ENCODE measurements around the gene RBL2. TPM values are rescaled to one million over a fixed set of nuclear protein-coding genes. Genes with fewer than 3 reads are reported as not detected.

Gene RBL2
- total and polyA plus RNA-seq, 2 of the 8 experiments (the other 6 are each of a cell fraction or from before 2014, with no cell fraction given): 13.9 to 22.1 TPM

GRCh38 chr16:53498984-53499383, 64.7 kb downstream of the RBL2 start:
- Histone ChIP-seq H3K18ac (ENCODE audit: extremely low read depth, low read length) (no peak overlapping the region), H3K23ac (ENCODE audit: insufficient read length) (no peak overlapping the region), H2AFZ (ENCODE audit: low read length) (no peak overlapping the region), H4K20me1 (replicated peaks in 1 of 2; ENCODE audit: control insufficient read depth in 1 of 2, insufficient read depth in 2 of 2, low read length in 2 of 2) (peaks cover 2 to 9% of the 10 kb centered on the region in 2 experiments), H3K56ac (replicated peaks; ENCODE audit: insufficient read length, low read depth, low read length) (no peak overlapping the region), H3K27me3 (replicated peaks in 1 of 4; ENCODE audit: control insufficient read depth in 3 of 4, extremely low read depth in 1 of 4, insufficient read depth in 3 of 4, low read length in 3 of 4) (no peaks in the 10 kb centered on the region), H2BK5ac (ENCODE audit: low read depth, low read length) (no peak overlapping the region), H3K14ac (ENCODE audit: insufficient read length) (no peak overlapping the region), H3K4me1 (replicated peaks in 1 of 4; ENCODE audit: control insufficient read depth in 3 of 4, insufficient read depth in 4 of 4, low read length in 3 of 4) (peaks cover 0 to 9% (median 3%) of the 10 kb centered on the region in 4 experiments; a peak in 6 of 7 replicates), H3K79me2 (ENCODE audit: control insufficient read depth in 1 of 2, insufficient read depth in 2 of 2, low read length in 2 of 2) (peaks cover 0 to 19% of the 10 kb centered on the region in 2 experiments; a peak in 2 of 4 replicates), H3K4me2 (ENCODE audit: insufficient read depth in 1 of 2, low read depth in 2 of 2, low read length in 2 of 2) (no peak overlapping the region), H3K23me2 (ENCODE audit: low read depth, low read length) (peaks cover 6% of the 10 kb centered on the region), H2BK12ac (ENCODE audit: low read depth, low read length) (no peak overlapping the region), H3K27ac (ENCODE audit: low read depth, low read length) (no peak overlapping the region), H2BK120ac (replicated peaks; ENCODE audit: low read depth, low read length) (no peak overlapping the region), H3K79me1 (ENCODE audit: low read depth, low read length) (no peaks in the 10 kb centered on the region; the same call in 1 of the 2 replicates), H2BK20ac (ENCODE audit: low read length) (no peak overlapping the region), H4K91ac (replicated peaks; ENCODE audit: insufficient read length, low read length) (no peak overlapping the region), H3K4ac (replicated peaks; ENCODE audit: insufficient read length, low read depth, low read length) (no peak overlapping the region), H4K8ac (ENCODE audit: extremely low read depth, insufficient read depth, low read length) (no peak overlapping the region), H2AK5ac (ENCODE audit: low read depth, low read length) (no peak overlapping the region), H3K9me3 (ENCODE audit: insufficient read depth in 2 of 2, low read depth in 1 of 2, low read length in 1 of 2) (no peaks in the 10 kb centered on the region), H3K9ac (replicated peaks in 1 of 4; ENCODE audit: extremely low read depth in 1 of 4, low read depth in 3 of 4, low read length in 3 of 4) (no peak overlapping the region), H2BK15ac (ENCODE audit: low read length) (no peak overlapping the region), H4K5ac (ENCODE audit: insufficient read length, low read depth, low read length) (no peak overlapping the region), H3K36me3 (ENCODE audit: control insufficient read depth in 2 of 4, insufficient read depth in 4 of 4, low read length in 3 of 4) (peaks cover 3 to 41% (median 16%) of the 10 kb centered on the region in 4 experiments; a peak in 6 of 8 replicates), H3K4me3 (ENCODE audit: extremely low read depth in 1 of 4, insufficient read depth in 2 of 4, low read depth in 3 of 4, low read length in 4 of 4) (no peak overlapping the region)
- CTCF ChIA-PET (ENCODE audit: partially characterized antibody): interaction anchor here (2.1 kb wide), 1 partner anchor 11 kb away, joined by 7 read pairs; no protein-coding TSS in a partner anchor
- FAIRE-seq: no peak
- WGBS, 2 experiments (ENCODE audit: extremely low coverage in 1 of 2, insufficient coverage in 1 of 2, insufficient read length in 1 of 2, insufficient replicate concordance in 2 of 2, low coverage in 1 of 2, low lambda C conversion rate in 2 of 2, missing lambda C conversion rate in 1 of 2): 91% methylated on average over 4 of the region's 4 CpGs; no CpG with 5 or more reads in 1 of the 2 experiments
- DNase-seq (ENCODE audit: low read depth in 1 of 2, low spot score in 2 of 2): no peak
- POLR2A ChIA-PET (ENCODE audit: partially characterized antibody): interaction anchor here (0.7 kb wide), 1 partner anchor 10 kb away, joined by 3 read pairs; no protein-coding TSS in a partner anchor
- TF ChIP-seq TAF7 (optimal IDR thresholded peaks at IDR 0.05; ENCODE audit: borderline replicate concordance, low read depth, low read length): no peak
